Measurements from ENCODE around the gene TBC1D17.

GRCh38 chr19:49877879-49878743 lies 609 bp downstream of the TBC1D17 start:
- TF ChIP-seq CTCF (IDR thresholded peaks at IDR 0.05) = peak in 1 of 4 experiments; percentile 20
- TF ChIP-seq POLR2A (IDR thresholded peaks at IDR 0.05) = no peak
